WERI-Rb-1 (cell line): ENCODE results near the gene LBH.

Source experiments
- DNase-seq: peaks from one replicate; pipeline ENCODE4 v3.0.0-alpha.2; 2020
- H3K27ac ChIP-seq: fragments of 250-450 bp; sonication (Bioruptor Pico); 2 replicates; pipeline ENCODE4 v1.5.1; 2020; ENCODE audit warnings: mild to moderate bottlenecking, moderate library complexity
- H3K27me3 ChIP-seq: fragments of 250-450 bp; sonication (Bioruptor Pico); 2 replicates; pipeline ENCODE4 v1.5.1; 2021; ENCODE audit warnings: mild to moderate bottlenecking, low read depth, moderate library complexity; ENCODE audit not compliant: insufficient read depth, severe bottlenecking
- H3K36me3 ChIP-seq: fragments of 250-450 bp; sonication (Bioruptor Pico); 2 replicates; pipeline ENCODE4 v1.5.1; 2020; ENCODE audit warnings: mild to moderate bottlenecking, moderate library complexity
- H3K4me3 ChIP-seq: 2 replicates; pipeline ENCODE4 v1.5.1; 2011; ENCODE audit warnings: low read depth, mild to moderate bottlenecking, control low read depth, low read length
- H3K9me3 ChIP-seq: fragments of 250-450 bp; sonication (Bioruptor Pico); 2 replicates; pipeline ENCODE4 v1.5.1; 2021; ENCODE audit warnings: mild to moderate bottlenecking, moderate library complexity; ENCODE audit not compliant: severe bottlenecking
- CTCF ChIP-seq: IDR thresholded peaks from 2 replicates; pipeline ENCODE4 v1.5.1; 2011; ENCODE audit warnings: low read depth, mild to moderate bottlenecking, control low read depth, inconsistent platforms, low read length

Gene LBH

DNA sequence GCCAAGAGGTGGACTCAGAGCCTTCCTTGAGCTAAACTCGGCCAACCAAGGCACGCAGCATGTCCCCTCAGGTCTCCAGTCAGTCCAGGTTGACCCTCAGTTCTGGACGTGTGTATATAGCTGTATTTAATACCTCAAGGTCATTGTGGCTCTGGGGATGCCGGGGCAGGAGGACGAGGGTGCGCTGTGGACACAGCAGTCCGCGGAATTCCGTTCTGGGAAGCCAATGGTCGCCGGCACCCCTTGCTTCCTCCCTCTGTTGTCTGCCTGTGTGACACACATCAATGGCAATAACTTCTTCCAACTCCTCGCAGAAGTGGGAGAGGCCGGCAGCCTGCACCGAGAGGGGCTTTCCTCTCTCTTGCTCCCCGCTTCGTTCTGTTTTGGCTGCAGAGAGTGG lies 27.7 kb downstream of the LBH start:
- TF ChIP-seq CTCF = no peak
- no peak overlapping the region for H3K4me3 ChIP-seq
- H3K36me3 ChIP-seq = peaks cover 8% of the 10 kb centered on the region
- H3K27ac ChIP-seq = no peak overlapping the region
- H3K9me3 ChIP-seq = peaks cover 10% of the 10 kb centered on the region
- H3K27me3 ChIP-seq = no peaks in the 10 kb centered on the region
- DNase-seq = no peak

DNA sequence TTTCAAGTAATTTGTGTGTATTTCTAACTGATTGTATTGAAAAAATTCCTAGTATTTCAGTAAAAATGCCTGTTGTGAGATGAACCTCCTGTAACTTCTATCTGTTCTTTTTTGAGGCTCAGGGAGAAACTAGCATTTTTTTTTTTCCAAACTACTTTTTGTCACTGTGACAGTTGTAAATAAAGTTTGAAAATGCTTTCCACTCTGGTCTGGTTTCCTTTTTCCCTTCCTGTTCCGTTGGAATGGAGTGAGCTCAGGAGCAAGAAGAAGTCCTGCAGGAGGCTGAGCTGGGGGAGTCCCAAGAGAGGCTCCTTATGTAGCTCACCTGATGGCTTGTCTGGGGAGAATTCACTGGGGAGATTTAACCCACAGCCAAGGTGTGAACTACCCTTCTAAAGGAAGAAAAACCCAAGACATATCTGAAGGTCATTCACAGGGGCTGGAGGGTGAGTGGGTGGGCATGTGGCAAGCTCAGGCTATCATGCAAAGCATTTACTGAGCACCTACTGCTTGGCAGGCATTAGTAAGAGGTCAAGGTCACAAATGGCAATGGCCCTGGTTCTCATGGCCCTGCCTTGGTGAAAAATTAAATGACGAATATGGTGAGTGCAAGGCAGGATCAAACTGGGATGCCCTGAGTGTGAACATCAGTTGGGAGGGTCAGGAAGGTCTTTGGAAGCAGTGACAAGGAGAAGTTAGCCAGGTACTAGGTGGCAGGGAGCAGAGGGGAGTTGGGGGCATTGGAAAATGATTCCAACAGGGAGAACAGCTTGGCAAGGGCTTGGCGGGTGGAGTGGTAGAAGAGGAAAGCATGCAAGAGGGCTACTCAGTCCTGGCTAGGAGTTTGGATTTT lies 28.7 kb downstream of the LBH start:
- Histone ChIP-seq H3K4me3 (no peak overlapping the region), H3K27me3 (no peaks in the 10 kb centered on the region), H3K27ac (no peak overlapping the region), H3K9me3 (peaks cover 10% of the 10 kb centered on the region), H3K36me3 (peaks cover 8% of the 10 kb centered on the region)
- TF ChIP-seq CTCF = no peak
- no peak for DNase-seq

- Histone ChIP-seq H3K27me3 (no peaks in the 10 kb centered on the region), H3K36me3 (peaks cover 8% of the 10 kb centered on the region), H3K9me3 (peaks cover 10% of the 10 kb centered on the region), H3K4me3 (no peak overlapping the region), H3K27ac (no peak overlapping the region)
- no peak for TF ChIP-seq CTCF
- no peak for DNase-seq
Measured at GRCh38 chr2:30260941-30261340, 29.6 kb downstream of the LBH start.

- Histone ChIP-seq H3K27ac (no peak overlapping the region), H3K9me3 (peaks cover 10% of the 10 kb centered on the region), H3K4me3 (no peak overlapping the region), H3K27me3 (no peaks in the 10 kb centered on the region), H3K36me3 (peaks cover 8% of the 10 kb centered on the region)
- TF ChIP-seq CTCF = no peak
- no peak for DNase-seq
Measured at GRCh38 chr2:30261695-30262211, 30.4 kb downstream of the LBH start.

DNA sequence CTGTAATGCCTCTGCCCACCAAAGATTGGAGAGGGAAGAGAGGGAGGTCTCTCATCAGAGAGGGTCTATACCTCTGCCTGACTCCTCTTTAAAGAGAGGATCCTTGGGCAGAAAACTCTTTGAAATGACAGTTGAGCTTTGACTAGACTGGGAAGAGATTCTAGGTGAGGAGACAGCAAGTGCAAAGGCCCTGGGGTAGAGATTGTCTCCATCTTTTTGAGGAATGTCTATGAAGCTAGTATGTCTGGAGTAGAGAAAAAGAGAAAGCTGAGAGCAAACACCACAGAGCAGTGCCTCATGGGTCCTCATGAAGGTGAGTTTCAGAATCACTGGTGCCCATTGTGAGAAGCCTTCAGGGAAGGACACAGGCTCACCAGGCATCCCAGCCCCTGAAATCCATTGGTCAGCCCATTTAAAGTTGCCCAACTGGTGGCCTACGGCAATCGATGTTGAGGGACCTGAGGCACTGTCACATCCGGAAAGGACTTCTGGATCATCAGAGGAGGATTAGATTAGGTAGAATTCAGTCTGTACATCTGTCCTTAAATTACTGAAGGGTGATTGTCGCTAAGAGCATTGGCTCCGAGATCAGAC lies 31.5 kb downstream of the LBH start:
- Histone ChIP-seq H3K9me3 (peaks cover 10% of the 10 kb centered on the region), H3K27me3 (no peaks in the 10 kb centered on the region), H3K27ac (no peak overlapping the region), H3K36me3 (peaks cover 8% of the 10 kb centered on the region), H3K4me3 (no peak overlapping the region)
- no peak for TF ChIP-seq CTCF
- DNase-seq = no peak
